HL-60 (cell line): ENCODE results near the gene PPARGC1A.

Experiments
- DNase-seq, 2 experiments: peaks; one replicate each; pipeline ENCODE4 v3.0.0-alpha.2; 2010 to 2020; ENCODE audit warnings: low read depth in 1 of 2, low spot score in 1 of 2
- H3K27ac ChIP-seq: fragments of 250-450 bp; sonication (Bioruptor Pico); replicated peaks from 2 replicates; pipeline ENCODE4 v1.5.1; 2020; ENCODE audit warnings: mild to moderate bottlenecking, moderate library complexity
- H3K27me3 ChIP-seq: fragments of 250-450 bp; sonication (Bioruptor Pico); 2 replicates; pipeline ENCODE4 v1.5.1; 2021; ENCODE audit warnings: mild to moderate bottlenecking, moderate library complexity; ENCODE audit not compliant: insufficient read depth, poor library complexity, severe bottlenecking
- H3K4me3 ChIP-seq: replicated peaks from 2 replicates; pipeline ENCODE4 v1.5.1; 2011; ENCODE audit warnings: mild to moderate bottlenecking, control low read depth, low read length; ENCODE audit not compliant: insufficient read depth
- GABPA ChIP-seq: IDR thresholded peaks from 2 replicates; pipeline ENCODE4 v1.6.1; 2012; ENCODE audit warnings: low read depth
- POLR2AphosphoS5 ChIP-seq: IDR thresholded peaks from 2 replicates; pipeline ENCODE4 v1.6.1; 2012; ENCODE audit warnings: low read depth
- SPI1 ChIP-seq: IDR thresholded peaks from 2 replicates; pipeline ENCODE4 v1.6.1; 2012; ENCODE audit warnings: low read depth, mild to moderate bottlenecking, borderline replicate concordance
- TF ChIP-seq, protein P1 (sequence below): IDR thresholded peaks from 2 replicates; pipeline ENCODE4 v1.6.1; 2012; ENCODE audit warnings: low read depth; ENCODE audit not compliant: insufficient replicate concordance
- TF ChIP-seq, protein P2 (sequence below): IDR thresholded peaks from one replicate; pipeline ENCODE4 v1.5.1; 2011; ENCODE audit warnings: low read length, control low read depth, inconsistent platforms; ENCODE audit not compliant: insufficient read depth

Gene PPARGC1A

DNA sequence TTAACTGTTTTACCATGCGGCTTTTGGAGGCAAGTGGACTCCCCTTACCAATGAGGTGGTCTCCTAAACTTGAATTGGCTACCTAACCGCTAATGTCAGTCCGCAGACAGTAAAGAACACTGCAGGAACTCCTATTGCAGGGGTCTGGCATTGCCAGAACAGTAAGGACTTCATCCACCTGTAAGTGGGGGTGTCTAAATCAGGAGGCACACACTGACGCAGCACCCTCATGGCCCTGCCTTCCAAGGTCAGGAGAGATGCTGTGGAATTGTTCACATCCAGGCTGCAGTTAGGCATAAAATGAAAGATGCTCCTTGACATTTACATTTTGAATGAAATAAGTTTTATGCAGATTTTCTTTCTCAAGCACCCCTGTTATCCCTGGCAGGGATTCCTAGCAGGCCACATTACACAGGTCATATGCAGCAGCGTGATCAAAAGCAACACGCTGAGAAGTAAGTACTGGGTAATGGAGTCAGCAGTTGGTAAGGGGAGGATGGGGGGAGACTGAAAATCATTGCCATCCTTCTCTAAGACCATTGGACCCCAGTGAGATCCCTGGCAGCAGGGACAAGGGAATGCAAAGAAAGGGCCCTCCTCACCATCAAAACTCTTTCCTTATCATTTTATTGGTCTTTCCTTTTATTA lies 3.8 kb downstream of the PPARGC1A start:
- no peak for TF ChIP-seq SPI1
- TF ChIP-seq, protein P1, sequence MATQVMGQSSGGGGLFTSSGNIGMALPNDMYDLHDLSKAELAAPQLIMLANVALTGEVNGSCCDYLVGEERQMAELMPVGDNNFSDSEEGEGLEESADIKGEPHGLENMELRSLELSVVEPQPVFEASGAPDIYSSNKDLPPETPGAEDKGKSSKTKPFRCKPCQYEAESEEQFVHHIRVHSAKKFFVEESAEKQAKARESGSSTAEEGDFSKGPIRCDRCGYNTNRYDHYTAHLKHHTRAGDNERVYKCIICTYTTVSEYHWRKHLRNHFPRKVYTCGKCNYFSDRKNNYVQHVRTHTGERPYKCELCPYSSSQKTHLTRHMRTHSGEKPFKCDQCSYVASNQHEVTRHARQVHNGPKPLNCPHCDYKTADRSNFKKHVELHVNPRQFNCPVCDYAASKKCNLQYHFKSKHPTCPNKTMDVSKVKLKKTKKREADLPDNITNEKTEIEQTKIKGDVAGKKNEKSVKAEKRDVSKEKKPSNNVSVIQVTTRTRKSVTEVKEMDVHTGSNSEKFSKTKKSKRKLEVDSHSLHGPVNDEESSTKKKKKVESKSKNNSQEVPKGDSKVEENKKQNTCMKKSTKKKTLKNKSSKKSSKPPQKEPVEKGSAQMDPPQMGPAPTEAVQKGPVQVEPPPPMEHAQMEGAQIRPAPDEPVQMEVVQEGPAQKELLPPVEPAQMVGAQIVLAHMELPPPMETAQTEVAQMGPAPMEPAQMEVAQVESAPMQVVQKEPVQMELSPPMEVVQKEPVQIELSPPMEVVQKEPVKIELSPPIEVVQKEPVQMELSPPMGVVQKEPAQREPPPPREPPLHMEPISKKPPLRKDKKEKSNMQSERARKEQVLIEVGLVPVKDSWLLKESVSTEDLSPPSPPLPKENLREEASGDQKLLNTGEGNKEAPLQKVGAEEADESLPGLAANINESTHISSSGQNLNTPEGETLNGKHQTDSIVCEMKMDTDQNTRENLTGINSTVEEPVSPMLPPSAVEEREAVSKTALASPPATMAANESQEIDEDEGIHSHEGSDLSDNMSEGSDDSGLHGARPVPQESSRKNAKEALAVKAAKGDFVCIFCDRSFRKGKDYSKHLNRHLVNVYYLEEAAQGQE: no peak
- Histone ChIP-seq H3K4me3 (no peak overlapping the region), H3K27me3 (peaks cover 21% of the 10 kb centered on the region), H3K27ac (no peak overlapping the region)
- no peak for DNase-seq

DNA sequence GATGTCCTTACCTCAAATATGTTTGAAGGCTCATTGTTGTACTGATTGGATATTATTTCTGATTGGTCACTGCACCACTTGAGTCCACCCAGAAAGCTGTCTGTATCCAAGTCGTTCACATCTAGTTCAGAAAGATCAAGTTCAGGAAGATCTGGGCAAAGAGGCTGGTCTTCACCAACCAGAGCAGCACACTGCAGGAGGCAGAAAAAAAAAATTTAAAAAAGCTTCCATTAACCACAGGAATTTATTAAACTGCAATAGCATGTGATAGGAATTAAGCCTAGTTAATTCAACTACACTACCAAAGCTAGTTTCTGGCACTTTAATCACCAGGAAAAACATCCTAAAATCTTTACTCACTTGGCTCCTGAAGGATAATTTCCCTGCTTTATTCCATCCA lies 5.1 kb downstream of the PPARGC1A start:
- TF ChIP-seq POLR2AphosphoS5 (no peak), SPI1 (no peak), GABPA (no peak)
- TF ChIP-seq, protein P2, sequence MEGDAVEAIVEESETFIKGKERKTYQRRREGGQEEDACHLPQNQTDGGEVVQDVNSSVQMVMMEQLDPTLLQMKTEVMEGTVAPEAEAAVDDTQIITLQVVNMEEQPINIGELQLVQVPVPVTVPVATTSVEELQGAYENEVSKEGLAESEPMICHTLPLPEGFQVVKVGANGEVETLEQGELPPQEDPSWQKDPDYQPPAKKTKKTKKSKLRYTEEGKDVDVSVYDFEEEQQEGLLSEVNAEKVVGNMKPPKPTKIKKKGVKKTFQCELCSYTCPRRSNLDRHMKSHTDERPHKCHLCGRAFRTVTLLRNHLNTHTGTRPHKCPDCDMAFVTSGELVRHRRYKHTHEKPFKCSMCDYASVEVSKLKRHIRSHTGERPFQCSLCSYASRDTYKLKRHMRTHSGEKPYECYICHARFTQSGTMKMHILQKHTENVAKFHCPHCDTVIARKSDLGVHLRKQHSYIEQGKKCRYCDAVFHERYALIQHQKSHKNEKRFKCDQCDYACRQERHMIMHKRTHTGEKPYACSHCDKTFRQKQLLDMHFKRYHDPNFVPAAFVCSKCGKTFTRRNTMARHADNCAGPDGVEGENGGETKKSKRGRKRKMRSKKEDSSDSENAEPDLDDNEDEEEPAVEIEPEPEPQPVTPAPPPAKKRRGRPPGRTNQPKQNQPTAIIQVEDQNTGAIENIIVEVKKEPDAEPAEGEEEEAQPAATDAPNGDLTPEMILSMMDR: no peak
- TF ChIP-seq, protein P1: no peak
- no peak for DNase-seq
- Histone ChIP-seq H3K4me3 (no peak overlapping the region), H3K27ac (no peak overlapping the region), H3K27me3 (peaks cover 17% of the 10 kb centered on the region)

DNA sequence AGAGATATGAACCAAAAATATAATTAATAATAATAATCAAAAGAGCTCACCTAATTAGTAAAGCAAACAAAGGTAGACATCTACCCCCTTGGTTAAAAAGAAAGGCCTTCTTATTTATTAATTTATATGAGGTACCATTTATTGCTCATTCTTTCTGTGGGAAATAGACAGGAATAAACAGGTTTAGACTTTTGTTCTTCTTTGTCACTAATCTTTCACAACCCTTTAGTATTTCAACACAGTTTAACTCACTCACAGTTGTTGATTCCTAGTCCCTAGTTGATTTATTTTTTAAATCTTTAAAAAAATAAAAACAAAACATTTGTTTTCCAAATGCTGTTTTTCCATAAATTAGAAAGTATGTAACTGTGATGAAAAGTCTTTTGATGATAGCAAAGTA lies 5.6 kb downstream of the PPARGC1A start:
- Histone ChIP-seq H3K4me3 (no peak overlapping the region), H3K27ac (no peak overlapping the region), H3K27me3 (peaks cover 13% of the 10 kb centered on the region)
- TF ChIP-seq, protein P1: no peak
- TF ChIP-seq, protein P2: no peak
- no peak for TF ChIP-seq SPI1
- no peak for TF ChIP-seq GABPA
- no peak for TF ChIP-seq POLR2AphosphoS5
- no peak for DNase-seq
